Prostate gland (tissue), 2 donors: Measurements from ENCODE around the gene KIAA1210. TPM values are rescaled to one million over a fixed set of nuclear protein-coding genes. Genes with fewer than 3 reads are reported as not detected.
"Not testable (repeated sequence)": the region's sequence is repeated elsewhere in the genome, so short reads cannot be mapped to it uniquely, and the experiment has no call there.

Experiments
- DNase-seq: peaks from one replicate; pipeline ENCODE4 v3.0.0-alpha.2; 2019; ENCODE audit warnings: low spot score
- H3K27ac ChIP-seq, 2 donors: fragments of 200-600 bp; sonication (generic); 2 replicates each; pipeline ENCODE4 v1.5.1; 2017 to 2019
- H3K27me3 ChIP-seq: fragments of 200-600 bp; sonication (generic); replicated peaks from 2 replicates; pipeline ENCODE4 v1.5.1; 2019; ENCODE audit not compliant: insufficient read depth
- H3K36me3 ChIP-seq, 2 donors: fragments of 200-600 bp; sonication (generic); 1 replicate in 1 of 2; 2 replicates in 1 of 2; pipeline versions ENCODE4 v1.5.1 to v1.8.1; 2017 to 2019
- H3K4me1 ChIP-seq: fragments of 200-600 bp; sonication (generic); replicated peaks from 2 replicates; pipeline ENCODE4 v1.5.1; 2019
- H3K4me3 ChIP-seq, 2 donors: fragments of 200-600 bp; sonication (generic); 2 replicates each; pipeline ENCODE4 v1.5.1; 2017 to 2019
- H3K9me3 ChIP-seq: fragments of 200-600 bp; sonication (generic); 2 replicates; pipeline ENCODE4 v1.5.1; 2017
- POLR2A ChIP-seq: fragments of 450-650 bp; IDR thresholded peaks from one replicate; pipeline ENCODE4 v1.6.1; 2016; ENCODE audit warnings: antibody characterized with exemption, mild to moderate bottlenecking
- POLR2AphosphoS5 ChIP-seq: sonication (generic); formaldehyde crosslinking; IDR thresholded peaks from one replicate; pipeline ENCODE4 v1.6.1; 2017; ENCODE audit warnings: antibody characterized with exemption
- WGBS: methylation state at CpG from one replicate; pipeline ENCODE4 v1.1.5; 2018; 5-methylcytosine and 5-hydroxymethylcytosine counted together
- intact Hi-C: fragments of 100-400 bp; cut with DNase I; formaldehyde crosslinking; loops from one replicate; pipeline ENCODE4 v1.14.2; 2022
- total RNA-seq, 2 donors: library from RNA; depleted of rRNA; stranded (reverse); fragments of >200 nt; gene quantifications; one replicate each; pipeline ENCODE4 v1.1.0, GENCODE V29; 2016
- TF ChIP-seq, protein P1 (sequence below), 4 experiments: fragments of 200-600 bp in 2 of 4; fragments of 450-650 bp in 2 of 4; sonication (generic) in 2 of 4; IDR thresholded peaks; 1 replicate in 3 of 4; 2 replicates in 1 of 4; pipeline ENCODE4 v1.5.1; 2016 to 2019; ENCODE audit warnings: antibody characterized with exemption in 4 of 4, mild to moderate bottlenecking in 2 of 4, moderate library complexity in 2 of 4

KIAA1210 gene
- total RNA-seq, 2 donors from 2014 or later = 0.68 to 234 TPM

DNA sequence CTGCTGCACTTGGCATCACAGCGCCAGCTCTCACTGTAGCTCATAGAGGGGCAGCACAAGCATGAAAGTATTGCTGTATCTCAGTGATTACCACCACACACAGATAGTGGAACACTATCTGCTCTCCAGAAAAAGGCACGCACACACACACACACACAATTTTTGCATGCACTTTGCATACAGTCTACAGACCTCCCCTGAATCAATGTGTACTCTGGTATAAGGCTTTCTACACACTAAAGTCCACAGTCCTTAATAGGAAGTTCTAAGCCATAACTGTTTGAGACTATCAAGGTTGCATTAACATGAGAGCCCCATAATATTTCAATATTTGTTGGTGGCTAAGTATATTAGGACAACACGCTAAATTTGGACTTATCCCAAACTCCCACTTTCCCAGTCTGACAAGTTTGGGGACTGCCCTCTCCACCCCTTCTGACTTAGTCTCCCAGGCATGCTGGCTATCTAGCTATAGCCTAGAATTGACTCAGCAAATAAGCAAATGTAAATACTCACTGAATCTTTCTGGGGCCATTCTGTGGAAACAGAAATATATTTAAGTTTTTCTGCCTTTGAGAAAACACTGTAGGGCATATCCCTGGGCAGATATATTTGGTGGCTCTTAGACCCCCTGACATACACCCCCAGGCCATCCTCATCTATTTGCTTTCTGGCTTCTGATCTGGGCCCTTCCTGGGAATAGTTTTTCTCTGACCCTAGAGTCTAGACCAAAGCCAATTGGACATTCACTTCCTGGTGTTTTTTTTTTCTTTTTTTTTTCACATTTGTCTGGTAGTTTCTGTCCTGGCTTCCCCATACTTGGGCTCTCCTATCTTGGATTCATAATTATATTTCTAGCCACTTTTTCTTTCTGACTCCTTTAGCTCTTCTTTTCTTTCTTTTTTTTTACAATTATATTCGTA lies 91.2 kb downstream of the KIAA1210 start:
- Histone ChIP-seq H3K27ac (no peak overlapping the region), H3K4me1 (no peaks in the 10 kb centered on the region), H3K9me3 (no peaks in the 10 kb centered on the region), H3K27me3 (no peaks in the 10 kb centered on the region), H3K4me3 (no peak overlapping the region), H3K36me3 (no peaks in the 10 kb centered on the region)
- intact Hi-C loops = no loop called here
- 73% methylated on average over 4 of the region's 4 CpGs for WGBS
- TF ChIP-seq POLR2A (no peak), POLR2AphosphoS5 (no peak)
- TF ChIP-seq, protein P1, sequence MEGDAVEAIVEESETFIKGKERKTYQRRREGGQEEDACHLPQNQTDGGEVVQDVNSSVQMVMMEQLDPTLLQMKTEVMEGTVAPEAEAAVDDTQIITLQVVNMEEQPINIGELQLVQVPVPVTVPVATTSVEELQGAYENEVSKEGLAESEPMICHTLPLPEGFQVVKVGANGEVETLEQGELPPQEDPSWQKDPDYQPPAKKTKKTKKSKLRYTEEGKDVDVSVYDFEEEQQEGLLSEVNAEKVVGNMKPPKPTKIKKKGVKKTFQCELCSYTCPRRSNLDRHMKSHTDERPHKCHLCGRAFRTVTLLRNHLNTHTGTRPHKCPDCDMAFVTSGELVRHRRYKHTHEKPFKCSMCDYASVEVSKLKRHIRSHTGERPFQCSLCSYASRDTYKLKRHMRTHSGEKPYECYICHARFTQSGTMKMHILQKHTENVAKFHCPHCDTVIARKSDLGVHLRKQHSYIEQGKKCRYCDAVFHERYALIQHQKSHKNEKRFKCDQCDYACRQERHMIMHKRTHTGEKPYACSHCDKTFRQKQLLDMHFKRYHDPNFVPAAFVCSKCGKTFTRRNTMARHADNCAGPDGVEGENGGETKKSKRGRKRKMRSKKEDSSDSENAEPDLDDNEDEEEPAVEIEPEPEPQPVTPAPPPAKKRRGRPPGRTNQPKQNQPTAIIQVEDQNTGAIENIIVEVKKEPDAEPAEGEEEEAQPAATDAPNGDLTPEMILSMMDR (IDR thresholded peaks at IDR 0.05) = no peak
- DNase-seq = no peak

DNA sequence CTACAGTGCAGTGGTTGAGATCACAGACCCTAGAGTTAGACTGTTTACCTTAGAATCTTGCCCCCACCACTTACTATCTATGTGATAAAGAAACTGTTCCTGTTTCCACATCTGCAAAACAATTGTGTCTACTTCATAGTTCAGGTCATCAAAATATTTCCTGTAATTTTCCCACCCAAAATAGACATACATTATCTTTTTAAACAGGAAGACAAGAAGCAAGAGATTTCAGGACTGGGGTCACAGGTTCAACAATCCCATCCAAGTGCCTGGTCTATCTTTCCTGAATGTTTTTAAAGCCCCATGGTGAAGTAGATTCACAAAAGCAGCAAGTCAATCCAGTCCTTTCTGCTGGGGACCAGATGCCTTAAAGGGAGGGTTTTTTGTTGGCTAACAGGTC lies 96.6 kb downstream of the KIAA1210 start:
- Histone ChIP-seq H3K27ac (no peak overlapping the region), H3K4me1 (no peaks in the 10 kb centered on the region), H3K36me3 (no peaks in the 10 kb centered on the region), H3K4me3 (no peak overlapping the region), H3K27me3 (no peaks in the 10 kb centered on the region), H3K9me3 (no peaks in the 10 kb centered on the region)
- intact Hi-C loops = no loop called here
- TF ChIP-seq, protein P1 (IDR thresholded peaks at IDR 0.05) = no peak
- TF ChIP-seq POLR2AphosphoS5 = no peak
- no peak for TF ChIP-seq POLR2A
- no peak for DNase-seq

DNA sequence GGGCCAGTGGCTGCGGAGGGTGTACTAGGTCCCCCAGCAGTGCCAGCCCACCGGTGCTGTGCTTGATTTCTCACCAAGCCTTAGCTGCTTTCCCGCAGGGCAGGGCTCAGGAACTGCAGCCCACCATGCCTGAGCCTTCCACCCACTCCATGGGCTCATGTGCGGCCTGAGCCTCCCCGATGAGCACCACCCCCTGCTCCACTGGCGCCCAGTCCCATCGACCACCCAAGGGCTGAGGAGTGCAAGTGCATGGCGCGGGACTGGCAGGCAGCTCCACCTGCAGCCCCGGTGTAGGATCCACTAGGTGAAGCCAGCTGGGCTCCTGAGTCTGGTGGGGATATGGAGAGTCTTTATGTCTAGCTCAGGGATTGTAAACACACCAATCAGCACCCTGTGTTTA lies 98.0 kb downstream of the KIAA1210 start:
- H3K27me3 ChIP-seq, H3K27ac ChIP-seq, H3K36me3 ChIP-seq, DNase-seq, intact Hi-C loops, H3K4me1 ChIP-seq, H3K4me3 ChIP-seq, H3K9me3 ChIP-seq: not testable (repeated sequence)
- whole genome bisulfite sequencing = 98% methylated on average over 6 of the region's 10 CpGs

DNA sequence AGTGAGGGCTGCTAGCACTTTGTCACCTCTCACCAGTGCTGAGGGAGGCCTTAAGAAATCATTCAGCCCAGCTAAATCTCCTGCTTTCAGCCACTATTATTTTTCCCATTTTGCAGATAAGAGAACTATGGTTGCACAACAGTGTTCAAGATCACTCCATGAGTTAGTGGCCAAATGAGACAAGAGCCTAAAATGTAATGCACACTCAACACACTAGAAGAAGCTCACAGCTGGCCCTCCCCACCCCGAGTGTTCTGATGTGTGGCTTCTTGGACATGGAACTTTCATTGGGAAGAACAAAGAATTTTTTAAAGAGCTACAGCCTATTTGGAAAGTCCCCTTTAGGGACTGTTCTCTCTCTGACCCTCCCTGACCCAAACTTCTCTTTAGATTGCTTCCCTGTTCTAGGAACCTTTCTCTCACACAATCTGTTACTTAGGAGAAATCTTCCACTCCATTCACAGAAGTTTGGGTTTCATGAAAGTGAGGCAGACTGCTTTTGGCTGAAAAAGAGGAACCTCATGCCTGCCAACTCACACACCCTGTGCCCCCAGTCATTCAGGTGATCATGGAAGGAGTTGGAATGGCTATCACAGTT lies 98.8 kb downstream of the KIAA1210 start:
- no peak overlapping the region for H3K27ac ChIP-seq
- H3K27me3 ChIP-seq = no peaks in the 10 kb centered on the region
- H3K4me3 ChIP-seq = no peak overlapping the region
- H3K9me3 ChIP-seq = no peaks in the 10 kb centered on the region
- intact Hi-C loops = no loop called here
- no peak for TF ChIP-seq POLR2AphosphoS5
- TF ChIP-seq, protein P1 (IDR thresholded peaks at IDR 0.05) = no peak
- no peak for TF ChIP-seq POLR2A
- H3K4me1 ChIP-seq = no peaks in the 10 kb centered on the region
- no peaks in the 10 kb centered on the region for H3K36me3 ChIP-seq
- DNase-seq = no peak
- 64% methylated on average over 1 of the region's 1 CpG for WGBS

Other genes starting within 250 kb of the KIAA1210 start
- gene LONRF3, start 153.2 kb downstream of the KIAA1210 start, total RNA-seq = 1 to 10 TPM; 3.5 to 8.1 TPM
- 1 to 10 TPM in 1 of 2 donors, not detected in 1; 2.9 TPM for gene CT47C1, start 54.8 kb downstream of the KIAA1210 start, total RNA-seq
- 100 to 1,000 TPM; 156 to 171 TPM for gene PGRMC1, start 108.5 kb upstream of the KIAA1210 start, total RNA-seq